HFF-Myc (cell line): Measurements from ENCODE around the gene SCTR.

Source experiments
- DNase-seq: peaks from one replicate; pipeline ENCODE4 v3.0.0-alpha.2; 2011; ENCODE audit warnings: low read depth; ENCODE audit errors: extremely low read depth
- H3K4me3 ChIP-seq: replicated peaks from 2 replicates; pipeline ENCODE4 v1.5.1; 2011; ENCODE audit warnings: low read depth, mild to moderate bottlenecking, control low read depth, low read length
- TF ChIP-seq, protein P1 (sequence below): IDR thresholded peaks from 2 replicates; pipeline ENCODE4 v1.5.1; 2012; ENCODE audit warnings: mild to moderate bottlenecking, low read depth, low read length, control low read depth; ENCODE audit errors: missing control alignments

Gene SCTR

DNA sequence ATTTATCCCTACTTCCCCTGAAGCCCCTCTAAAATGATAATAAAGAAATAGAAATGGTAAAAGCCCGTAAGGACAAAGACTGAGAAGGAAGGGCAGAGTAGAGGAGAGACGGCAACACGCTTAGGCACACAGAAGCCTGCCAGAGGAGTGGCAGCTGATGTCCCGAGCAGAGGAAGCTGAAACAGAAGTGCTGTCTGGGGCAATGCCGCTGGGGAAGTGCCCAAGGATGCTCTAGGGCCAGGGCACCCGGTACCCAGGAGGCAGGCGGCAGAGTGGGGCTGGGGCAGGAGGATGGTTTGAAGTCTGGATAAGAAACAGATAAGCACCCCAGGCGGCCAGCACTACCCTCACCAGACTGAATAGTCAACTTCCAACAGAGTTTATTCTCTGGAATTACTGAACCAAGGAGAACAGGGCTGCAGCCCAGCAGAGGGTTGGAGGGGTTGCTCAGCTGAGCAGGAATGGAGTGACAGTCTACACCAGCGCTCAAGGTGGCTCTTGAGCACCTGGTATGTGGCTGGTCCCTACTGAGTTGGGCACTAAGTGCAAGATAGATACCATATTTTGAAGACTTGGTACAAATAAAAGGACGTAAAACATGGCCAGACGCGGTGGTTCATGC, 70.2 kb downstream of the SCTR start:
- no peak for DNase-seq
- no peak overlapping the region for H3K4me3 ChIP-seq
- TF ChIP-seq, protein P1, sequence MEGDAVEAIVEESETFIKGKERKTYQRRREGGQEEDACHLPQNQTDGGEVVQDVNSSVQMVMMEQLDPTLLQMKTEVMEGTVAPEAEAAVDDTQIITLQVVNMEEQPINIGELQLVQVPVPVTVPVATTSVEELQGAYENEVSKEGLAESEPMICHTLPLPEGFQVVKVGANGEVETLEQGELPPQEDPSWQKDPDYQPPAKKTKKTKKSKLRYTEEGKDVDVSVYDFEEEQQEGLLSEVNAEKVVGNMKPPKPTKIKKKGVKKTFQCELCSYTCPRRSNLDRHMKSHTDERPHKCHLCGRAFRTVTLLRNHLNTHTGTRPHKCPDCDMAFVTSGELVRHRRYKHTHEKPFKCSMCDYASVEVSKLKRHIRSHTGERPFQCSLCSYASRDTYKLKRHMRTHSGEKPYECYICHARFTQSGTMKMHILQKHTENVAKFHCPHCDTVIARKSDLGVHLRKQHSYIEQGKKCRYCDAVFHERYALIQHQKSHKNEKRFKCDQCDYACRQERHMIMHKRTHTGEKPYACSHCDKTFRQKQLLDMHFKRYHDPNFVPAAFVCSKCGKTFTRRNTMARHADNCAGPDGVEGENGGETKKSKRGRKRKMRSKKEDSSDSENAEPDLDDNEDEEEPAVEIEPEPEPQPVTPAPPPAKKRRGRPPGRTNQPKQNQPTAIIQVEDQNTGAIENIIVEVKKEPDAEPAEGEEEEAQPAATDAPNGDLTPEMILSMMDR = no peak

DNA sequence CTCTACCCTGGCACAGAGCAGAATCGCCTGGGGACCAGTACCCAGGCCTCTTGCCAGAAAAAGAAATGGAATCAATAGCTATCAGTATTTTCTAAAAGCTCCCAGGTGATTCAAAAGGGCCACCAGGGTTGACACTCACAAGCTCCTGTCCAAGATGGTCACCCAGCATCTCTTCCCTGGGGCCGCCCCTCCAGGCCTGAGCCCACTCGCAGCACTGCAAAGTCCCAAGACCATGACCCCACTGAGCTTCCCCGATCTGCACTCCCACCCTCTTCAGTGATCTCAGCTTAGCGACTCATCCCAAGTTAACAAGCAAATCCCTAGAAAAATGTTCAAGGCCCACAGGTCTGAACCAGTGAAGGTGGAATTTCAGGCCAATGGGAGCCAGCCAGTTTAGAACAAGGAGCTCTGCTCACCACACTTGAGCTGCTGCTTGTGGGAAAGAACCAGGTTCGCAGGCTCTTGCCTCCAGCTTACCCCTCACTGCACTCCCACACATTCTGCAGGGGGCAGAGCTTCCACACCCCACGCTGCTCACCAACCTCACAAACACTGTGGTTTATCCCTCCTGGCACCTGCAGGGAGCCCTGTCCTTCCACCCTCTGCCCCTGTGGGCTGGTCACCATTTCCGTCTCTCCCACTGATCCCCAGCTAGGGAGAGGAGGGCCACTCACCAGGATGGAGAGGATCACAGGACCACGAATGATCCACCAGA, 72.8 kb downstream of the SCTR start:
- DNase-seq = no peak
- H3K4me3 ChIP-seq = no peak overlapping the region
- TF ChIP-seq, protein P1 = no peak

DNA sequence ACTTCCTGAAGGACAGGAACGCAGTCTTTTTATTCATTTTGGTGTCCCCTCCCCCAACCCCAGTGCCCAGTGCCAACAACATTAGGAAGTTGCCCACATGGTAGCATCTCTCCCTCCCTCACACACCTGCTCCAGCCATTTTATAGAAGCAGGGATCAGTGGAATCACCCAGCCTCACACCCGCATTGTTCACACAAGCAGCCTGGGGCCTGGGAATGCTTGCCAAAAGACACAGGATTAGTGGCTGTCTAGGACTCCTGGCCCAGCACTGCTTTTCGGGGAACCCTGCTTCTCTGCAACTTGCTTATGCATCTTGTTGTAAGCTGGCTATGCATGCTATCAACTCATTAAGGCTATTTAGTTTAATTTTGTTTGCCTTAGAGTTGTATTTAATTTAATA, 74.8 kb downstream of the SCTR start:
- TF ChIP-seq, protein P1 = no peak
- no peak for DNase-seq
- H3K4me3 ChIP-seq = no peak overlapping the region

DNA sequence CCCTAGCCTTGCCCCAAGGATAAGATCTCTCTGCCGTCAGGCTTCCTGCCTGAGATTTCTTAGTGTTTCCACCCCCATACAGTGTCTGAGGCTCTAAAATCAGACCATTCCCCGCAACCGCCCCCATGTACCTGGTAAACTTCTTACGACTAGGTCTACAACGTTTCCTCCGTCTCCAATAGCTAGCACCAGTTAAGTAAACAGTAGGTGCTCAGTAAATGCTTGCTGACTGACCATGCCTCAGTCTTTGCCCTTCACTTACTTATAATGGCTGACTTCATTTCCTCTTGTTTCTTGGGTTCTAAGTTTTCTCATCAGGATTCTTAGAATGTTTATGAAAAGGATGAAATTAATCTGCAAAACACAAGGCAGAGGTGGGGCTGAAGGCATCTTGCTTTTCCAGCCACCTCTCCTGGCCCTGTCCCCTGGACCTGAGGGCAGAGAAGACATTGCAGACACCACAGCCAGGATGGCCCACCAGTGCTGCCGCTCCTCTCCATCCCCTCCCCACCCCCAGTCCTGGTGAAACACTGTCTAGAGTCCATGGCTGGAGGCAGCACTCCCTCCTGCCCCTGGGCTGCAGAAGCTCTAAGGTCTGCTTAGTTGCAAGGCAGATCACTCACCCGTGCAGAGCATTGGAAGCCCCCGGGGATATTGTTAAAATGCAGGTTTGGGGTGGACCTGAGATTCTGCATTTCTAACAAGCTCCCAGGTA, 75.7 kb downstream of the SCTR start:
- no peak for DNase-seq
- H3K4me3 ChIP-seq = no peak overlapping the region
- TF ChIP-seq, protein P1 = no peak

DNA sequence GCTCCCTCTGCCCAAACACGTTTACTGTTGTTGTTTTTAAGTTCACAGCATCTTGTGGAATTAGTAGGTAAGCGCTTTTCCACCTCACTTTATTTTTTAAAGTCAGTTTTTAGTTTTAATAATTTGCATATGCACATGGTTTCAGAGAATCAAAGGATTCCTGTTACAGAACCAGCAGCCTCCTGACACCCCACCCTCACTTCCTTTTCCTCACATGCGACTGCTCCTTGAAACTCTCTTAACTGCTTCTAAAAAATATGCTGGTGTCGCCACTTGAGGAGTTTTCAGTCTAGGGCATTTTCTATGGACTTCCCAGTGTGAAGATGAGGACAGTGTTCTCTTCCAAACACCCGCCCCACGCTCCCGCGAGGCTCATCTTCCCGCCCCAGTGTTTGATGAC, 78.2 kb downstream of the SCTR start:
- no peak for DNase-seq
- TF ChIP-seq, protein P1 = no peak
- H3K4me3 ChIP-seq = no peak overlapping the region

DNA sequence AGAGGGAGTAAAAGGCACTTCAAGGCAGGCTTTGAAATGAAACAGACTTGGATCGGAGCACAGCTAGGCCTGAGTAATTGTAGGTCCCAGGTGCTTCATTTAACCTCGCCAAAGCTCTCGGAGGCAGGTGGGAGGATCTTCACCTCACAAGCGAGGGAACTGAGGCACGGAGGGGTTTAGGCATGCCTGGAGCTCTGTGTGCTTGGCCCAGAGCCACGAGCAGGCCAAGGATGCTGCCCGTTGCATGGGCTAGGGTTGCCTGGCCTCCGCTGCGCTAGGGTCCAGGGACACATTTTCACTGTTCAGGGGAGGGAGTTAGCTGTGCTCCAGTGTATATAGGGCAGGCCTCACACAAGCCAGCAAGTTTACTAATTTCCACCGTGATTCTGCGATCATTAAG, 81.4 kb downstream of the SCTR start:
- DNase-seq = no peak
- TF ChIP-seq, protein P1 = no peak
- H3K4me3 ChIP-seq = no peak overlapping the region
